Stimulated activated CD8-positive, alpha-beta memory T cell treated with anti-CD3 and anti-CD28 coated beads, Interleukin-7, amount 100 ng/mL, for 1 hour (primary cell): ENCODE results near the gene RTN4RL1.
"Not testable (repeated sequence)": the region's sequence is repeated elsewhere in the genome, so short reads cannot be mapped to it uniquely, and the experiment has no call there.

Experiments used
- DNase-seq, 2 donors: peaks; one replicate each; pipeline ENCODE4 v3.0.0-alpha.2; 2020; ENCODE audit warnings: low read depth in 2 of 2

Gene RTN4RL1

DNA sequence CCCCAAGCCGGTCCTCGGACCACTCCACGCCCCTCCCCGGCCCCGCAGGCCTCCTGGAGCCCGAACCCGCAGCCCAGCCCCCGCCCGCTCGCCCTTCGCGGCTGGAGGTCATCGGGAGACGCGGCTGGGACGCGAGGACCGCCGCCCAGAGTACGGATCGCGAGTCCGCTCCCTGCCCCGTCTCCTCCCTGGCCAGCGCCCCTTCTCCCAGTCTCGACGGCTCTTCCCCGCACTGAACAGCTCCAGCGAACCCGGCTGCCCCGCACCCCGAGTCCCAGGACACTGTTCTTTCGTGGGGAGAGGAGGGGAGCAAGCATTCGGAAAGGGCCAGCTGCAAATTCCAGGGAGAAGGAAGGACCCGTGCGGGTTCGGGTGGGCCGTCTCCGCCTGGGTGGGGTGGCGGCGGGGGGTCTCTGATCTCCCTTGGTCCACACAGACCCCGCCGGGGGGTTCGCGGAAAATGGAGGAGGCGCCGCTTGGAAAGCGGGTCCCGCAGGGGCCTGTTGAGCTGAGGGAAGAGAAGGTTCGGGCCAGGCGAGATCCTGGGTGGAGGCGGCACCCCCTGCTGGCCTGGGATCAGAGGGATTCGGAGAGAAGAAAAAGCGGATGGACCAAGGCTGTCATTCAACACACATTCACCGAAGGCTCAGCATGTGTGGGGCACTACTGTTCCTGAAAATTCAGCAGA is 632 bp upstream of the RTN4RL1 start:
- DNase-seq = no peak

DNA sequence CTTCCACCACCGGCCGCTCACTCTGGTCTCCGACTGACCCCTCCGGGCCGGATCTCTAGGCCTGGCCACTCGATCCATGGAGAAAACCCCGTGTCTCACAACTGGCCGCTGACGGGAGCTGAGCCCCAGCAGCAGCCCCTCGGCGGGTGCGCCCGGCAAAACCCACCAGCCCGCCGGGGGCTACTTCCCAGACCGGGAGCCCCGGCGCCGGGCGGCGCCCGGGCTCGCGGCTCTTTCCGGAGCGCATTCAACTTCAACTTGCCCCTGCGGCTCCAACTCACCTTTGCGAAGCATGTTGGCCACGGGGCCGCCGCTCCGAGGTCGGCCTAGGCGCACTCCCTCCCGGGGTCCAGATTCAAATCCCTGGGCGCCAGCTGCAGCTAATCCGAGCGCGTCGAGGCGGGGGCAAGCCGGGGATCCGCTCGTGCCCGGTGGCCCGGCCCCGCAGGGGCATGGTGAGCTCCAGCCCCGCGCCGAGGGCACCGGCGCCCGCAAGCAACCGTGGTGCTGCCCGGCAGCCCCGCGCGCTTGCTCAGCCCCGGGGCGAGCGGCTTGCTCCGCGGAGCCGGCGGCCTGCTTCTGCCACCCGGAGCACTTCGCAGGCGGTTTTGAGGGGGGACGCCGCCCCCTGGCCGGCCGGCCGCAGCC is 438 bp downstream of the RTN4RL1 start:
- DNase-seq = no peak

DNA sequence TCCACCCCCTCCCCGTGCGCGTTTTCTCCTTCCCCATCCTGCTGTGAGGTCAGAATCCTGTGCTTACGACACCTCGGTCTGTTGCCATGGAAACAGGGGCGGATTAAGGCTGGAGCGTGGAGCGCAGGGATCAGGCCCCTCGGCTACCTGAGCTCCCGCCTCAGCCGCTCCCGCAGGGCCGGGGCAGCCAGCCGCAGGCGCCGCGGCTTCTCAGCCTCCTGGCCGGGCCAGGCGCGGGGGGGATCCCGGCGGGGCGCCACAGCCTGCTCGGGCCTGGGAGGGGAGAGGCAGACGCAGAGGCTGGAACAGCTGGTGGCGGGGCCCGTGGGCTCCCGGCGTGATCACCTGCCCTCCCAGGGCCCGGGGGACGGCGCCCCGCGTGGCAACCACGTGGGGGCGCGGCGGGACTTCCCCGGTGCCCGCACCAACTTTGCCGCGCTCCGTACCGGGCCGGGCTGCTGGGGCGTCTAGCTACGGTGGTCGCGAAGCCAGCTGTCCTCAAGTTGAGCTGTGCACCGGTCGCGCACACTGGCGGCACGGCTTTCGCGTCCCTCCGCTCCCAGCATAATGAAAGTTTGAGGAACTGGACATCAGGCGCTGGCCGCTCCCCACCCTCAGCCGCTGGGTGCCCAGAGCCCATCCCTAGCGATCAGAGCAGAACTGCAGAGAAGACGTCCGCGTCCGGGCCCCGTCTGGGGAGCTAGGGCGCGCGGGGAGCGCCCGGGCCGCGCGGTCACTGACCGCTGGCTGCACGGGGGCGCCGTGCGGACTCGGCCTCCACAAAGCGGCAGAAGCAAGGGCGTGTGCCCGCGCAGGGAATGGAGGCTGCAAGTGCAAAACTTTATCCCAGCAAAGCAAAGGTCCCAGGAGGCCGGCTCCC is 1.2 kb downstream of the RTN4RL1 start:
- no peak for DNase-seq

DNA sequence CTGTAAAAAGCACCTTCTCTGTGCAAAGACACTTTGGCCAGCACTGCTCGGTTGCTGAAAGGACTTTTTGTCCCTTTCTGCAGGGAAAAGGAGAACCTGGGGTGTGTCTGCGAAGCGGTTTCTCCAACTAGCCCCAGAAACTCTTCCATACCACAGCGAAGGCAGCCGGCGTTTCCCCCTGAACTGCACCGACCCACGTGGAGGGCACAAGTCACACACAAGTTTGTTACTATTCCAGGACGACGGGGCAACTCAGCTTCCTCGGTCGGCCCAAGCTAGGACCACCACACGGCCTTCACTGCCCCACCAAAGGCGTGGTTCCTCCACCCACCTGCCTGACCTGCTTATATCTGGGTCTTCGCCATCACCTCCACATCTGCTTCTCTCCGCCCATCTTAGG is 1.9 kb downstream of the RTN4RL1 start:
- DNase-seq = no peak

DNA sequence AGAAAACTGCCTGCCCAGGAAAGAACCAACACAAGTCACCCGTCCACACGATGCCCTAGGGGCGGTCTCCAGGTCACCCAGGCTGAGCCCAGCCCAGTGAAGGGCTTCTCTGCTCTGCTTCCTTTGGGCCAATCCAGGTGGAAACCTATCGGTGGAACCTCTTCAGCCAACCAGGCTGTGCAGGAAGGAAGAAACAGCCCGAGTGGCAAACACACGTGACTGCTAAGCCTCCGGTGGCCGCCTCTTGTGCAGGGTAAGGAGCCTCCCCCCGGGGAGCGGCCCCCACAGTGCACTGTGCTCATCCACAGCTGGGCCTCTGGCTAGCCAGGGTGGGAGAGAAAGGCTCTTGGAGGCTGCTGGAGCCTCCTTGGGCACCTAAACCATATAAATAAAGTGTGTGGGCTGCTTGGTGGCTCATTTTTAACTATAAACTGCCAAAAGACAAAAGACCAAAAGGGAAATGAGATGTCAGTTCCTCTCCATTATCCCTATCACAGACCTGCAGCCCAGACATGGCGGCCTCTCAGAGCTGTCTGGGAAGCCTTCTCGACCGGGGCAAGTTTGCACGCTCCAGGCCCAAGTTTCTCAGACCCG is 2.4 kb downstream of the RTN4RL1 start:
- no peak for DNase-seq

DNA sequence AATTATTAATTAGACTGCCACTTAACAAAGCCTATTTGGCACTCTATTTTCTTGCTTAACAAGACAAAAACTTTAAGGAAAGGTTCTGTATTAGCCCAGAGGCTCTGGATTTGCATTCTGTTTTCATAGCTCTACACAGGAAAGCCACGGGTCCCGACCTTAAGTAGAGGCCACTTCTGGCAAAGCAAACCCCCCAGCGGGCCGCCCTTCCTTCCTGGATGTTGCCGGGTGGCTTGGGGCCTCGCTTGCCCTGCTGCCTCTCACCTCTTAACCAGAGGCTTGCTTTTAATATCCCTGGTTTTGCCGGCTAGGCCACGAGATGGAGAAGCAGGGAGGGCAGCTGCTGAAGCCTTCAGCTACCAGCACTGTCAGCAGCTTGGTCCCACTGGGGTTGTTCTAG is 4.4 kb downstream of the RTN4RL1 start:
- DNase-seq = no peak

DNA sequence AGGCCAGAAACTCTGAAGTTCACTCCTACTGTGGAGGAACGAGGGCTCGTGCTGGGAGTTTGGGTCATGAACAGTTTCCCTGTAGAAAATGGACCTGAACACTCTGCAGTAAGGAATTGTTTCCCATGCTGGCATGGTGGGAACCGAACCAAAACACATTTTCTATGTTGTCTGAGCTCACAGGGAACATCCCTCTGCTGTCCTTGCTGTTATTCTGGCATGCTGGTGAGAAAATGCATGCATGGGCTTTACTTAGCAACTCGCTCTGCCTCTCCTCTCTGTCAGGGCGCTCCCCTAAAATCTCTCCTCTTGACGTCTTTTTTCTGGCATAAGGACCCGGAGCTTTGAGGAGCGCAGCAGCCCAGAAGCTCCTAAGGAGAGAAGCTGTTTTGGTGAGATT is 5.4 kb downstream of the RTN4RL1 start:
- no peak for DNase-seq

DNA sequence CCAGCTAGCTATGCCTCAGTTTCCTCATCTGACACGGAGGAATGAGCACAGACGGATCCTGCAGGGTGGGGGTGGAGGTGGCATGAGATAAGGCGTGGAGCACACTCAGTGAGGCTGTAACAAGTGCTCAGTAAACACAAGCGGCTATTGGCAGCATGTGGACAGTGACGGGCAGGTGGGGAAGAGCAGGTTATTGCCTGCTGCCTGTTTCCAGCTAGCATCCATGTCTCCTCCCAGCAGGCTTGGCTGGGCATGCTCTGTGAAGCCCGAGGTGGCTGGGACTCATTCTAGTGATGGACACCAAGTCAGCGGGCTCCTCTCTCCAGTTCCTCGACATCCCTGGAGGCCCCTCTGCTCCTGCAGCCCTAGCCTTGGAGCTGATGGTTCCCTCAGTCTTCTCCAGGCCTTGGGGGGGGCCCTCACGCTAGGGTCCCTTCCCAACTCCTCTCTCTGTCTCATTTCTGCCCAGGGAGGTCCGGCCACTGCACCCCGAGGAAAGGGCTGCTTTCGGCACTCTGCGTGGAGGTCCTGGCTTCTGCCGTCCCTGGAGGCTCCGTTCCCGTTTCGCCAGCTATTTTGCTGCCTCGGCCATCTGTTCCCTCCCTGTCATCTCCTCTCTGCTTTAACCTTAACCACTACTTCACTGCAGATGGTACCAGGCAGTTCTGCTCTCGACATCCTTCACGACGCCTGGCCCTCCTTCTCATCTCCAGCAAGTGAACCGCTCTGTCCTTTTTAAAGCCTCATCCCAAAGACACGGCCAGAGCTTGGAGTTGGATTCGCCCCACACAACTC is 6.2 kb downstream of the RTN4RL1 start:
- no peak for DNase-seq

DNA sequence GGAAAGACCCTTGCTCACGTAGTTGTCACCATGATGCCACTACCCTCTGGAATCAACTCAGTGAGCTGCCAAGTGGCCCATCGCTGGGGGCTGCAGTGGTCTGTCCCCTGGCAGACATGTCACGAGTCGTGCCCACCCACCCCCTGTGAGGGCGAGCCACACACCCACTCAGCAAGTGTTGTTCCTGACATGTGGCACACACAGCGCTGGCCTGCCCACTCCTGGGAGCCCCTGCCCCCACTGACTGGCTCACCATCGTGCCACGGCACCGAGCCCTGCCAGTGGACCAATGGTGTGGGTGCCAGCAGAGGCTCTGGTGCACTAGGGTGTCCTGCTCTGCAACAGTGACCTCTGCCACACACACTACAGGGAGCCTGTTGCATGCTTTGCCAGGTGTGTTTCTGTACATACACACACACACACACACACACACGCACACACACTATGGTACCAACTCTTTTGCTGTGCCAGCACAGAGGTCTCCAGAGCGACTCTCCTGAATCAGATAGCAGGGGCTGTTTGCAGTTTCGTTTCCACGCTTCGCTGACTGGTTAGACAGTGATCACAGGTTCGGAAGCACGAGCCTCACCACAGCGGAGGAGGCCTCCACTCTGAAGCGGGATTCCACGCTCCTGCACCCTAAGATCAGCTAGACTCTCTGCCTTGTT is 7.7 kb downstream of the RTN4RL1 start:
- DNase-seq = no peak

DNA sequence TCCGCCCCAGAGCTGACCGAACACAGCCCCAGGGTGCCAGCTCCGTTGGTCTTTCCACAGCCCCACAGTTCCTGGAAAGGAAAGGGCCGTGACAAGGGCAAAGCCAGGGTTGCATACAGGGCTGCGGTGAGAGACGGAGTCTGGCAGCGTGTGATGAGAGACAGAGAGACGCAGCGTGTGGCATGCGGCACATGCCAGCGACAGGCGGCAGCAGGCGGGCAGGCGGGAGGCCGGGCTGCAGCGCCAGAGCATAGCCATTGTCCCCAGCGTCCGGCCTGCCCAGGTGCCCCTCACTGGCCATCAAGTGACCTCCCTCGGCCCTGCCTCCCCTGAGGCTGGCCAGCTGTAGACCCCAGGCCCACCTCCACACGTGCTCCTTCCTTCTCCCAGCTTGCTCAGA is 8.6 kb downstream of the RTN4RL1 start:
- no peak for DNase-seq

DNA sequence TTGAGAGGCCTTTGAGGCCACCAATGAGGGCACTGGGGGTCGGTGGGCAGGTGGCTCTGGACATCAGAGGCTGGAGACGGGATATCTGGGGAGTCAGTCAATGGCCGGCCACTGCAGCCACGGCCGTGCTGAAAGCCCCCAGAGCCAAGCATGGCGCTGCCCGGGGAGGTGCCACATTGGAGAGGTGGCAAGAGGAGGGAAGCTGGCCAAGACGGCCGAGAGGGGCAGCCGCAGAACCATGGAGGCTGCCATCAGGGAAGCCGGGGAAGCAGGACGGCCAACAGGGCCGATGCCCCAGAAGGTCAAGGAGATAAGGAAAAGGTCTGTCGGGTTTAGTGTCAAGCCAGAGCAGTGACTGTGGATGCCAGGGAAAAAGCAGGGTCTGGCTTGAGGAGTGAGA is 9.8 kb downstream of the RTN4RL1 start:
- DNase-seq = no peak

DNA sequence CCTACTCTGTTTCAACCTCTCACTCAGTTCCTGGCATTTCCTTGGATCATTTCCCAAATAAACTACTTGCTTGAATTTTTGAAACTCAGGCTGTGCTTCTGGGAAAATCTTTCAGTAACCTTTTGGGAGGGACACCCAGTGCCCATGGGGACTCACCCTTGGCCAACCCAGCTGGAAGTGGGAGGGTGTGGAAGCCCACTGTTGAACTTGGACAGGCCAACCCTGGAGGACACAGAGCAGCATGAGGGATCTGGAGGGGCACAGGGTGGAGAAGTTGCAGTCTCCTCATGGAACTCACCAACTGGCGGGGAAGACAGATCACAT is 11.2 kb downstream of the RTN4RL1 start:
- DNase-seq = no peak

DNA sequence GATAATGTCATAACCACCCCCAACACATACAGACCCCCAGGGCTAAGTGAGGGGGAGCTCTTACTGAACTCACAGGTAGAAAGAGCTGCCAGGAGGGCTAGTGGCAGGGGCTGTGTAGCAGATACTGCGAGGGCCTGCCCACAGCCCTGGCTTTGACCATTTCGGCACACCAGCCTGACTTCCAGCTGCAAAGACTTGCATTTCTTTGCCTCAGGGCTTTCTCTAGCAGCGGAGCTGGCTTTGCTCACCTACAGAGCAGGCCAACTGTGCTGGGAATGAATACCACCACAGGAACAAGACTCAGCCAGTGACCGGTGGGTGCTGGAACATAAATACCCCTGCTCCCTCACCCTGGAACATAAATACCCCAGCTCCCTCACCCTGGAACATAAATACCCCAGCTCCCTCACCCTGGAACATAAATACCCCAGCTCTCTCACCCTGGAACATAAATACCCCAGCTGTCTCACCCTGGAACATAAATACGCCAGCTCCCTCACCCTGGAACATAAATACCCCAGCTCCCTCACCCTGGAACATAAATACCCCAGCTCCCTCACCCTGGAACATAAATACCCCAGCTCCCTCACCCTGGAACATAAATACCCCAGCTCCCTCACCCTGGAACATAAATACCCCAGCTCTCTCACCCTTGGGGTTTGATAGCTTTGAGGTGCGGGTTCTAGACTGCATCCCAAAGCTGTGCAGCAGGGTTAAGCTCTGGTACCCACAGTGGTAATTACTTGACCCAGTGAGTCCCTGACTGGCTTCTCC is 11.7 kb downstream of the RTN4RL1 start:
- DNase-seq = not testable (repeated sequence)

DNA sequence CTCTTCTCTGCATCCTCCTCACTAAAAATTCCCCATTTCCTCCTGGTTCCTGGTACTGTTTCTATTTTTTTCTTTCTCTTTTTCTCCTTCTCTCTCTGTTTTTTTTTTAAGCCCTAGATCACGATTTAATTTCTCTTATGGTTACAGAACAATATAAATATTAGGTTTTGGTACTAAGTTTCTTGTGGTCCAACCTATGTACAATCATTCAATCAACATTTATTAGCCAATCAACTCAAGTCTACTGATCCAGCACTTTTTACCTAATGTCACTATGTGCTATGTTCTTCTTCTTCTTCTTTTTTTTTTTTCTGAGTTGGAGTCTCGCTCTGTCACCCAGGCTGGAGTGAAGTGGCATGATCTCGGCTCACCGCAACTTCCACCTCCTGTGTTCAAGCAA is 12.6 kb downstream of the RTN4RL1 start:
- DNase-seq = no peak

DNA sequence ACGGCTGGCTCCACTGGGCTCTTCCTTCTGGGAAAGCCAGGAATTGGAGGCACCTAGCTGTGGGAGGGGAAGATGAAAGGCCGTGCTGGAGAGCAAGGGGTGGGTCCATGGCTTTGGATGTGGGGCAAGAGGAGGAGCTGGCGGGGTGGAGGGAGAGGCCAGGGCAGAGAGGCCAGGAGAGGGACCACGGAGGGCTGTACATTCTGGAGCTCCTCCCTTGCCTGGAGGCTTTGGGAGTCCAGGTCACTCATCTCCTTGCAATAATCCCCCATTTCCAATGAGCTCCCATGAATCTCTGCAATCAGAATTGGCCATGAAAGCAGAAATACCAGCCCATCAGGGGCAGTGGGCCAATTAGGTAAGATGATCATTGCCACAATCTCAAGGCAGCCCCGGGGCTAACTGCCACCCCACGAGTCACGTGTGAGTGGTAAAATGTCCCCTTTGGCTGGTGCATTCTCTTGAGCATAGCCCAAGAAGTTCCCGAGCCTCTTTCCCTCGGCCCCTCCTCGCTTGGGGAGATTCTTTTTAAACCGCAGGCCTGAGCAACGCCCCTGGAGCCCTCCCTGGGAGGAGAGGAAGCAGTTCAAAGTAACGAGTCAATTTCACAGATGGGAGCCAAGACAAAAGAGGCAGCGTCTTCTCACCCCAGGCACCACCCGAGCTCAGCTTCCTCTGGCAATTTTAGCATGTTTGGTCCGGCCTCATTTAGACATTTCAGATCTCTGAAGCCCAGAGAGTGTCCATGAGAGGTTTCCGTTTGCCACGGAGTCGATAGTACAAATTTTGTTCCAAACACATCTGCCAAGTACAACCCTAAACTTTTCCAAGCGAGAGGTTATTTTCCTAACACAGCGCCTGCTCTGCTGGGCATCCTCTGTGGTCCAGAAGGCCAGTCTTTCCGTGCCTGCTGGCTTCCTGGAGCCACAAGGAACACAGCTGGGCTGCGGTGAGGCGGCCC is 13.4 kb downstream of the RTN4RL1 start:
- DNase-seq = no peak

DNA sequence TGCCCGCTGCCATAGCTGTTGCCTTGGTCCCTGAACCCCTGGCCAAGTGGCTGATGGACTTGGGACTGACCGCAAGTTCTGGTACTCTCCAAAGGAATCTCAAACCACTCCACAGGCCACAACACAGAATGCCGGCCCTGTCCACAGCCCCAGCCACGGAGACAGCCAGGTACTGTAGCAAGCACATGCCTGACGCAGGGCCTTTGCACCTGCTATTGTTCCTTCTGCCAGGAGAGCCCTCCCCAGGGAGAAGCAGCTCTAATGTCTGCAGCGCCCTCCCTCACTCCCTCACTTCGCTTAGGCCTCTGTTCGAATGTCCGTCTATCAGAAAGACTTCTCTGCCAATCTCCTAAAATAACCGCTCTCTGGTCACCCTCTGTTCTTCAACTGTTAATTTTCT is 15.4 kb downstream of the RTN4RL1 start:
- DNase-seq = no peak

DNA sequence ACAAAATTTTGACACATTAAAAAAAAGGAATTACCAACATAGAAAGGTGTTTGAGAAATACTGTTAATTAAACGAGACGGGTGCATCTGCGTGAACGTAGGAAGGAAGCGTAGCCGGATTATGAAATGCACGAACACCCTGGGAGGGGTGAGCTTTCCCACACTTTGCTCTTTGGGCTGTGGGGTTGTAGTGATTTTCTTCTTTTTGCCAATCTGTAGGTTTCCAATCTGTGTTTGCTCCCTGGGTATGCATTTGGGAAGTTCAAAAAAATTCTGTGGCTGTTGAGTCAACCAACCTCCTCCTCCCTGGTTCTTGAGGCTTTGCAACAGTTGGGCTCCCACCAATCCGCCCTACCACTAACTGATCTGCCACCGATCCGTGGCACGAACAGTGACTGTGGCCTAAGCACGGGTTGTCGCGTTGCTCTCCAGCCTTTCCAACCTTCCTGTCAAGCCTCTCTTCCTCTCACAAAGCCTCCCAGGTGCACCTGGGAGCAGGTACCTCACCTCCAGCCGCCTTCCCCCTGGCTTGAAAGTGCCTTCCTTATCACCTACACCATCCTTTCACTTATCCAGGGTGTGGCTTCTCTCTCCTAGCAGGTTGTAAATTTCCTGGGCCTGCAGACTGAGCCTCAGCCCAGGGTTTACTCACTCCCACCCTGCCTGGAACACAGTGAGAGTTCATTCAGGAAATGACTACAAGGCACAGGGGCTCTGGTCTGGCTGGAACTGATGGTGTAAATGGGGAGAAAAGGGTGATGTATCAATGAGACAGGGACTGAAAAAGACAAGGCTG is 16.6 kb downstream of the RTN4RL1 start:
- DNase-seq = no peak

DNA sequence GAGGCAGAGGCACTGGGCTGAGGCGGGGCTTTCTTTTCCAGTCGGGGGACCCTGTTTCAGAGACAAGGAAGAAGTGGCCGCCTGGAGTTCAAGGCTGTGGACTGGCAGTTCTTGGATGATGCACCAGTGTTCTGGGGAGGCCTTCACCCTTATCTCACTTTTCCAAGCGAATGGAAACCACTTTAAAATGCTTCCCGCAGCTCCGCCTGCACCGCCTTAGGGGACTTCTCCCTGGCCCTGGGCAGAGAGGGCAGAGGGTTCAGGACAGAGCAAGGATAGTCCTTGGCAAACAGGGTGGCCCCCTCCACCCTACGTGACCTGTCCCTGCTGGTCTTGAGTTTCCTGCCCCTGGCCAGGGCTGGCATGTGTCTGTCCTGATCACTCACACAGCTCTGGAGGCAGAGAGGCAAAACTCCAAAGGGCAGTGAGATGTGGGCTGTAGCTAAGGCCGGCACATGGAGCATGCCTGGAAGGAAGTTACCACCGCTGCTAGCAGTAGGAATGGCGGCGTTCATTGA is 20.6 kb downstream of the RTN4RL1 start:
- DNase-seq = no peak
